ENCODE measurements around the gene SLC17A9. TPM values are rescaled to one million over a fixed set of nuclear protein-coding genes. Genes with fewer than 3 reads are reported as not detected.

The SLC17A9 gene
- total RNA-seq, 4 donors from 2014 or later = 1.6 to 10.7 (median 2.5) TPM

GRCh38 chr20:62941792-62942191, 10.7 kb upstream of the SLC17A9 start:
- TF ChIP-seq, protein P1, sequence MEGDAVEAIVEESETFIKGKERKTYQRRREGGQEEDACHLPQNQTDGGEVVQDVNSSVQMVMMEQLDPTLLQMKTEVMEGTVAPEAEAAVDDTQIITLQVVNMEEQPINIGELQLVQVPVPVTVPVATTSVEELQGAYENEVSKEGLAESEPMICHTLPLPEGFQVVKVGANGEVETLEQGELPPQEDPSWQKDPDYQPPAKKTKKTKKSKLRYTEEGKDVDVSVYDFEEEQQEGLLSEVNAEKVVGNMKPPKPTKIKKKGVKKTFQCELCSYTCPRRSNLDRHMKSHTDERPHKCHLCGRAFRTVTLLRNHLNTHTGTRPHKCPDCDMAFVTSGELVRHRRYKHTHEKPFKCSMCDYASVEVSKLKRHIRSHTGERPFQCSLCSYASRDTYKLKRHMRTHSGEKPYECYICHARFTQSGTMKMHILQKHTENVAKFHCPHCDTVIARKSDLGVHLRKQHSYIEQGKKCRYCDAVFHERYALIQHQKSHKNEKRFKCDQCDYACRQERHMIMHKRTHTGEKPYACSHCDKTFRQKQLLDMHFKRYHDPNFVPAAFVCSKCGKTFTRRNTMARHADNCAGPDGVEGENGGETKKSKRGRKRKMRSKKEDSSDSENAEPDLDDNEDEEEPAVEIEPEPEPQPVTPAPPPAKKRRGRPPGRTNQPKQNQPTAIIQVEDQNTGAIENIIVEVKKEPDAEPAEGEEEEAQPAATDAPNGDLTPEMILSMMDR (IDR thresholded peaks at IDR 0.05) = no peak
- DNase-seq (ENCODE audit: low spot score) (no peak), ATAC-seq (ENCODE audit: low FRiP score) (no peak)

GRCh38 chr20:62942456-62942855, 10.1 kb upstream of the SLC17A9 start:
- TF ChIP-seq, protein P1 (IDR thresholded peaks at IDR 0.05) = no peak
- DNase-seq (ENCODE audit: low spot score) (no peak), ATAC-seq (ENCODE audit: low FRiP score) (no peak)

DNA sequence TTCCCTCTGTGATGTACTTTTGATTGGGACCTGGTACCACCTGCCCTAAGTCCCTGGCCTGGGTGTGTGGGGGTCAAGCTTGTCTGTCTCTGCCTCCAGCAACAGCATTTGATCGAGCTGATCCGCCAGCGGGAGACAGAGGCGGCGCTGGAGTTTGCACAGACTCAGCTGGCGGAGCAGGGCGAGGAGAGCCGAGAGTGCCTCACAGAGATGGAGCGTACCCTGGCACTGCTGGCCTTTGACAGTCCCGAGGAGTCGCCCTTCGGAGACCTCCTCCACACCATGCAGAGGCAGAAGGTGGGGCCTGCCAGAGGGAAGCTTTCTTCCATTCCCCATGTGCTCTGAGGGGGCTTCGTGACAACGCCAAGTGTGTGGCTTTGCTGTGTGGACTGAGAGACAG, 9.1 kb upstream of the SLC17A9 start:
- ATAC-seq (ENCODE audit: low FRiP score) (no peak), DNase-seq (ENCODE audit: low spot score) (no peak)
- TF ChIP-seq, protein P1 (IDR thresholded peaks at IDR 0.05) = no peak

DNA sequence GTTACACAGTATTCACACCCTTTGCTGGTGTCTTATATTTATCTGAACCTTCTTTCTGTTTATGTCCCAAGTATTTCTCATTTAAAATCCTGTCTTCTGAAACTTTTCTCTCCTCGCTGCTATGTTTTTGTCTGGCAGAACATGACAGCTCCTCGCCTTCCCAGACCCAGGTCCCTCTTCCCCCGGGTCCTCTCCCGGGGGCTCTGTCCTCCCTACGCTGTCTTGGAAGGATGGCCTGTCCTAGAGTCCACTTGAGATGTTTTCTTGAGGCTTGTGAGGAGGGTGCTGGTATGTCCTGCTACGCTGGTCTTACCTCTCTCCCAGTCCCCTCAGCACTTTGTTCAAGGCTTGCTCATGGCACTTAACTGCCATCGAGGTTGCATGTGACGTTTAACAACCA, 8.3 kb upstream of the SLC17A9 start:
- TF ChIP-seq, protein P1 (IDR thresholded peaks at IDR 0.05) = no peak
- no peak for ATAC-seq (ENCODE audit: low FRiP score)
- DNase-seq (ENCODE audit: low spot score) = no peak

- DNase-seq (ENCODE audit: low spot score) = no peak
- TF ChIP-seq, protein P1 (IDR thresholded peaks at IDR 0.05) = no peak
- ATAC-seq (ENCODE audit: low FRiP score) = no peak
These were observed 7.8 kb upstream of the SLC17A9 start for GRCh38 chr20:62944746-62945145.

- DNase-seq (ENCODE audit: low spot score) (no peak), ATAC-seq (ENCODE audit: low FRiP score) (no peak)
- TF ChIP-seq, protein P1 (IDR thresholded peaks at IDR 0.05) = no peak
These were observed 6.7 kb upstream of the SLC17A9 start for GRCh38 chr20:62945771-62946339.

- TF ChIP-seq, protein P1 (IDR thresholded peaks at IDR 0.05) = no peak
- DNase-seq (ENCODE audit: low spot score) (no peak), ATAC-seq (ENCODE audit: low FRiP score) (no peak)
These were observed 5.6 kb upstream of the SLC17A9 start for GRCh38 chr20:62946918-62947317.

Data from omental fat pad (tissue), 4 donors.